GM23338 (cell line): ENCODE results near the gene FCHSD1. TPM values are rescaled to one million over a fixed set of nuclear protein-coding genes. Genes with fewer than 3 reads are reported as not detected.

Experiments used
- ATAC-seq: fragments of 200-7000 bp; cut with Tn5 transposase; 3 replicates; pipeline ENCODE4 v1.9.1; 2020
- DNase-seq: peaks from one replicate; pipeline ENCODE4 v3.0.0-alpha.2; 2015; ENCODE audit warnings: low spot score
- H2AFZ ChIP-seq: fragments of 200-600 bp; sonication (generic); 2 replicates; pipeline ENCODE4 v1.8.0; 2016; ENCODE audit warnings: antibody characterized with exemption, mild to moderate bottlenecking, moderate library complexity
- H3F3A ChIP-seq: fragments of 200-600 bp; sonication (generic); replicated peaks from 2 replicates; pipeline ENCODE4 v1.8.0; 2017; ENCODE audit warnings: antibody characterized with exemption, mixed run types, low read depth
- H3K27ac ChIP-seq: fragments of 200-600 bp; sonication (generic); 2 replicates; pipeline ENCODE4 v1.6.1; 2016; ENCODE audit warnings: low read depth
- H3K27me3 ChIP-seq: fragments of 200-600 bp; sonication (generic); 2 replicates; pipeline ENCODE4 v1.8.0; 2016; ENCODE audit warnings: mild to moderate bottlenecking, mixed run types, moderate library complexity; ENCODE audit not compliant: insufficient read depth
- H3K36me3 ChIP-seq: fragments of 200-600 bp; sonication (generic); 2 replicates; pipeline ENCODE4 v1.8.0; 2016; ENCODE audit warnings: mild to moderate bottlenecking; ENCODE audit not compliant: insufficient read depth
- H3K4me1 ChIP-seq: fragments of 200-600 bp; sonication (generic); 2 replicates; pipeline ENCODE4 v1.8.0; 2016; ENCODE audit warnings: mild to moderate bottlenecking, moderate library complexity; ENCODE audit not compliant: insufficient read depth
- H3K4me2 ChIP-seq: fragments of 200-600 bp; sonication (generic); 2 replicates; pipeline ENCODE4 v1.7.1; 2017; ENCODE audit warnings: mixed run types
- H3K4me3 ChIP-seq: fragments of 200-600 bp; sonication (generic); 2 replicates; pipeline ENCODE4 v1.6.1; 2016; ENCODE audit warnings: mixed run types
- H3K79me2 ChIP-seq: fragments of 200-600 bp; sonication (generic); replicated peaks from 2 replicates; pipeline ENCODE4 v1.8.0; 2017; ENCODE audit warnings: mild to moderate bottlenecking; ENCODE audit not compliant: insufficient read depth
- H3K9me2 ChIP-seq: fragments of 200-600 bp; sonication (generic); 2 replicates; pipeline ENCODE4 v1.8.0; 2017; ENCODE audit not compliant: insufficient read depth
- H4K20me1 ChIP-seq: fragments of 200-600 bp; sonication (generic); replicated peaks from 2 replicates; pipeline ENCODE4 v1.8.0; 2017; ENCODE audit warnings: mild to moderate bottlenecking; ENCODE audit not compliant: insufficient read depth
- H3K27ac Mint-ChIP-seq: 2 replicates; pipeline ENCODE4 v1.8.0; 2020; ENCODE audit warnings: inconsistent platforms, mild to moderate bottlenecking, moderate library complexity, mixed read lengths
- H3K27me3 Mint-ChIP-seq: 3 replicates; pipeline ENCODE4 v1.8.0; 2022; ENCODE audit warnings: low read depth, mild to moderate bottlenecking, moderate library complexity, mixed read lengths, inconsistent platforms; ENCODE audit not compliant: insufficient read depth, poor library complexity
- H3K36me3 Mint-ChIP-seq: 3 replicates; pipeline ENCODE4 v1.8.0; 2021; ENCODE audit warnings: low read depth, mild to moderate bottlenecking, inconsistent platforms, moderate library complexity, mixed read lengths
- H3K4me1 Mint-ChIP-seq: 3 replicates; pipeline ENCODE4 v1.8.0; 2020; ENCODE audit warnings: mild to moderate bottlenecking, inconsistent platforms, mixed read lengths
- H3K4me3 Mint-ChIP-seq: 3 replicates; pipeline ENCODE4 v1.8.0; 2021; ENCODE audit warnings: moderate library complexity, mild to moderate bottlenecking, inconsistent platforms, mixed read lengths
- H3K9me3 Mint-ChIP-seq: 3 replicates; pipeline ENCODE4 v1.8.0; 2020; ENCODE audit warnings: moderate library complexity, mild to moderate bottlenecking, inconsistent platforms, mixed read lengths
- EZH2 ChIP-seq: fragments of 200-600 bp; sonication (generic); IDR thresholded peaks from one replicate; pipeline ENCODE4 v1.8.0; 2017; ENCODE audit warnings: antibody characterized with exemption, mild to moderate bottlenecking, low read depth; ENCODE audit not compliant: unreplicated experiment
- EZH2phosphoT487 ChIP-seq: fragments of 200-600 bp; sonication (generic); IDR thresholded peaks from one replicate; pipeline ENCODE4 v1.8.1; 2018; ENCODE audit warnings: antibody characterized with exemption; ENCODE audit not compliant: unreplicated experiment
- JUNB ChIP-seq: IDR thresholded peaks from one replicate; pipeline ENCODE4 v1.6.1; 2016; ENCODE audit warnings: antibody characterized with exemption; ENCODE audit not compliant: unreplicated experiment
- NANOG ChIP-seq: IDR thresholded peaks from 2 replicates; pipeline ENCODE4 v1.6.1; 2016; ENCODE audit warnings: antibody characterized with exemption, borderline replicate concordance
- POLR2AphosphoS5 ChIP-seq: IDR thresholded peaks from 2 replicates; pipeline ENCODE4 v1.6.1; 2016; ENCODE audit warnings: antibody characterized with exemption, low read depth
- ZNF114 ChIP-seq: fragments of 250-450 bp; sonication (Bioruptor Pico); IDR thresholded peaks from 2 replicates; pipeline ENCODE4 v1.5.0; 2020; ENCODE audit warnings: mild to moderate bottlenecking, moderate library complexity
- ZNF331 ChIP-seq: fragments of 250-450 bp; sonication (Bioruptor Pico); IDR thresholded peaks from 2 replicates; pipeline ENCODE4 v1.5.0; 2020; ENCODE audit warnings: low read depth, mild to moderate bottlenecking, moderate library complexity
- polyA plus RNA-seq: library from polyadenylated mRNA; unstranded; fragments of >200 nt; fragmentation: Nextera tagmentation; extraction: Ambion mirVana; gene quantifications from 2 replicates; pipeline ENCODE4 v1.2.1, GENCODE V29; 2016
- total RNA-seq: library from RNA; depleted of rRNA; stranded (reverse); fragments of >200 nt; shearing (Covaris generic); gene quantifications from 2 replicates; pipeline ENCODE4 v1.2.3, GENCODE V29; 2014
- TF ChIP-seq, protein P1 (sequence below): IDR thresholded peaks from one replicate; pipeline ENCODE4 v1.6.1; 2018; ENCODE audit warnings: antibody characterized with exemption; ENCODE audit not compliant: unreplicated experiment
- TF ChIP-seq, protein P2 (sequence below): fragments of 250-450 bp; sonication (Bioruptor Pico); IDR thresholded peaks from 2 replicates; pipeline ENCODE4 v1.5.0; 2020; ENCODE audit warnings: mild to moderate bottlenecking, moderate library complexity
- TF ChIP-seq, protein P3 (sequence below): IDR thresholded peaks from 2 replicates; pipeline ENCODE4 v1.6.1; 2016; ENCODE audit warnings: antibody characterized with exemption

FCHSD1 gene
- total and polyA plus RNA-seq, 2 experiments from 2014 or later: 24.7 to 46.6 TPM

DNA sequence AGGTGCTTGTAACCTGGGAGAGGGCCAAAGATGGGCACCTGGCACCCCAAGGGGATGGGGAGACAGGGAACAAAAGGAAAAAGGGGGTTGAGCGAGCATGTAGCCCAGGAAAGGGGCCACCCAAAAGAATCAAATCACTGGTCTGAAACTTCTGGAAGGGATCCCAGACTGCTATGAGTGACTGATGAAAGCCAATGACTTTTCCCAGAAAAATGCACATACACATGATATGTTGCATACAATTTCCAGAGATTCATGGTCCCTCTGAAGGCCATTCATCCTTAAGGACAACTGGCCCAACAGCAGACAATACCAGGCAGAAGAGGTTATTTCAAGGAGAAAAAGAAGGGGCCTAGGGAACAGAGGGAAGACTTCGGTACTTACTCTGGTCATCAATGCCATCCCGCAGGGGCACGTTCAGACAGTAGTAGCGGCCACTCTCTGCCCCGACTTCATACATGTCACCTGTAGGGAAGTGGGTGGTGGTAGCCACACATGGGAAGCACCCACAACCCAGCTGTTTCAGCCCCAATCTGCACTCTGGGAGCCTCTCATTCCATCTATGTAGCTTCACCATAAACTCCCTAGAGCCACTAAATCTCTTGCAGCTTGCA lies 22.9 kb downstream of the FCHSD1 start:
- TF ChIP-seq, protein P1, sequence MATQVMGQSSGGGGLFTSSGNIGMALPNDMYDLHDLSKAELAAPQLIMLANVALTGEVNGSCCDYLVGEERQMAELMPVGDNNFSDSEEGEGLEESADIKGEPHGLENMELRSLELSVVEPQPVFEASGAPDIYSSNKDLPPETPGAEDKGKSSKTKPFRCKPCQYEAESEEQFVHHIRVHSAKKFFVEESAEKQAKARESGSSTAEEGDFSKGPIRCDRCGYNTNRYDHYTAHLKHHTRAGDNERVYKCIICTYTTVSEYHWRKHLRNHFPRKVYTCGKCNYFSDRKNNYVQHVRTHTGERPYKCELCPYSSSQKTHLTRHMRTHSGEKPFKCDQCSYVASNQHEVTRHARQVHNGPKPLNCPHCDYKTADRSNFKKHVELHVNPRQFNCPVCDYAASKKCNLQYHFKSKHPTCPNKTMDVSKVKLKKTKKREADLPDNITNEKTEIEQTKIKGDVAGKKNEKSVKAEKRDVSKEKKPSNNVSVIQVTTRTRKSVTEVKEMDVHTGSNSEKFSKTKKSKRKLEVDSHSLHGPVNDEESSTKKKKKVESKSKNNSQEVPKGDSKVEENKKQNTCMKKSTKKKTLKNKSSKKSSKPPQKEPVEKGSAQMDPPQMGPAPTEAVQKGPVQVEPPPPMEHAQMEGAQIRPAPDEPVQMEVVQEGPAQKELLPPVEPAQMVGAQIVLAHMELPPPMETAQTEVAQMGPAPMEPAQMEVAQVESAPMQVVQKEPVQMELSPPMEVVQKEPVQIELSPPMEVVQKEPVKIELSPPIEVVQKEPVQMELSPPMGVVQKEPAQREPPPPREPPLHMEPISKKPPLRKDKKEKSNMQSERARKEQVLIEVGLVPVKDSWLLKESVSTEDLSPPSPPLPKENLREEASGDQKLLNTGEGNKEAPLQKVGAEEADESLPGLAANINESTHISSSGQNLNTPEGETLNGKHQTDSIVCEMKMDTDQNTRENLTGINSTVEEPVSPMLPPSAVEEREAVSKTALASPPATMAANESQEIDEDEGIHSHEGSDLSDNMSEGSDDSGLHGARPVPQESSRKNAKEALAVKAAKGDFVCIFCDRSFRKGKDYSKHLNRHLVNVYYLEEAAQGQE: no peak
- TF ChIP-seq EZH2 (no peak), ZNF114 (CRISPR knock-in tag) (no peak), JUNB (no peak), EZH2phosphoT487 (no peak), ZNF331 (CRISPR knock-in tag) (no peak), POLR2AphosphoS5 (no peak), NANOG (no peak)
- TF ChIP-seq, protein P2, sequence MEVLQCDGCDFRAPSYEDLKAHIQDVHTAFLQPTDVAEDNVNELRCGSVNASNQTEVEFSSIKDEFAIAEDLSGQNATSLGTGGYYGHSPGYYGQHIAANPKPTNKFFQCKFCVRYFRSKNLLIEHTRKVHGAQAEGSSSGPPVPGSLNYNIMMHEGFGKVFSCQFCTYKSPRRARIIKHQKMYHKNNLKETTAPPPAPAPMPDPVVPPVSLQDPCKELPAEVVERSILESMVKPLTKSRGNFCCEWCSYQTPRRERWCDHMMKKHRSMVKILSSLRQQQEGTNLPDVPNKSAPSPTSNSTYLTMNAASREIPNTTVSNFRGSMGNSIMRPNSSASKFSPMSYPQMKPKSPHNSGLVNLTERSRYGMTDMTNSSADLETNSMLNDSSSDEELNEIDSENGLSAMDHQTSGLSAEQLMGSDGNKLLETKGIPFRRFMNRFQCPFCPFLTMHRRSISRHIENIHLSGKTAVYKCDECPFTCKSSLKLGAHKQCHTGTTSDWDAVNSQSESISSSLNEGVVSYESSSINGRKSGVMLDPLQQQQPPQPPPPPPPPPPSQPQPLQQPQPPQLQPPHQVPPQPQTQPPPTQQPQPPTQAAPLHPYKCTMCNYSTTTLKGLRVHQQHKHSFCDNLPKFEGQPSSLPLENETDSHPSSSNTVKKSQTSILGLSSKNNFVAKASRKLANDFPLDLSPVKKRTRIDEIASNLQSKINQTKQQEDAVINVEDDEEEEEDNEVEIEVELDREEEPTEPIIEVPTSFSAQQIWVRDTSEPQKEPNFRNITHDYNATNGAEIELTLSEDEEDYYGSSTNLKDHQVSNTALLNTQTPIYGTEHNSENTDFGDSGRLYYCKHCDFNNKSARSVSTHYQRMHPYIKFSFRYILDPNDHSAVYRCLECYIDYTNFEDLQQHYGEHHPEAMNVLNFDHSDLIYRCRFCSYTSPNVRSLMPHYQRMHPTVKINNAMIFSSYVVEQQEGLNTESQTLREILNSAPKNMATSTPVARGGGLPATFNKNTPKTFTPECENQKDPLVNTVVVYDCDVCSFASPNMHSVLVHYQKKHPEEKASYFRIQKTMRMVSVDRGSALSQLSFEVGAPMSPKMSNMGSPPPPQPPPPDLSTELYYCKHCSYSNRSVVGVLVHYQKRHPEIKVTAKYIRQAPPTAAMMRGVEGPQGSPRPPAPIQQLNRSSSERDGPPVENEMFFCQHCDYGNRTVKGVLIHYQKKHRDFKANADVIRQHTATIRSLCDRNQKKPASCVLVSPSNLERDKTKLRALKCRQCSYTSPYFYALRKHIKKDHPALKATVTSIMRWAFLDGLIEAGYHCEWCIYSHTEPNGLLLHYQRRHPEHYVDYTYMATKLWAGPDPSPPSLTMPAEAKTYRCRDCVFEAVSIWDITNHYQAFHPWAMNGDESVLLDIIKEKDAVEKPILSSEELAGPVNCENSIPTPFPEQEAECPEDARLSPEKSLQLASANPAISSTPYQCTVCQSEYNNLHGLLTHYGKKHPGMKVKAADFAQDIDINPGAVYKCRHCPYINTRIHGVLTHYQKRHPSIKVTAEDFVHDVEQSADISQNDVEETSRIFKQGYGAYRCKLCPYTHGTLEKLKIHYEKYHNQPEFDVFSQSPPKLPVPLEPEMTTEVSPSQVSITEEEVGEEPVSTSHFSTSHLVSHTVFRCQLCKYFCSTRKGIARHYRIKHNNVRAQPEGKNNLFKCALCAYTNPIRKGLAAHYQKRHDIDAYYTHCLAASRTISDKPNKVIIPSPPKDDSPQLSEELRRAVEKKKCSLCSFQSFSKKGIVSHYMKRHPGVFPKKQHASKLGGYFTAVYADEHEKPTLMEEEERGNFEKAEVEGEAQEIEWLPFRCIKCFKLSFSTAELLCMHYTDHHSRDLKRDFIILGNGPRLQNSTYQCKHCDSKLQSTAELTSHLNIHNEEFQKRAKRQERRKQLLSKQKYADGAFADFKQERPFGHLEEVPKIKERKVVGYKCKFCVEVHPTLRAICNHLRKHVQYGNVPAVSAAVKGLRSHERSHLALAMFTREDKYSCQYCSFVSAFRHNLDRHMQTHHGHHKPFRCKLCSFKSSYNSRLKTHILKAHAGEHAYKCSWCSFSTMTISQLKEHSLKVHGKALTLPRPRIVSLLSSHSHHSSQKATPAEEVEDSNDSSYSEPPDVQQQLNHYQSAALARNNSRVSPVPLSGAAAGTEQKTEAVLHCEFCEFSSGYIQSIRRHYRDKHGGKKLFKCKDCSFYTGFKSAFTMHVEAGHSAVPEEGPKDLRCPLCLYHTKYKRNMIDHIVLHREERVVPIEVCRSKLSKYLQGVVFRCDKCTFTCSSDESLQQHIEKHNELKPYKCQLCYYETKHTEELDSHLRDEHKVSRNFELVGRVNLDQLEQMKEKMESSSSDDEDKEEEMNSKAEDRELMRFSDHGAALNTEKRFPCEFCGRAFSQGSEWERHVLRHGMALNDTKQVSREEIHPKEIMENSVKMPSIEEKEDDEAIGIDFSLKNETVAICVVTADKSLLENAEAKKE (CRISPR knock-in tag): no peak
- TF ChIP-seq, protein P3, sequence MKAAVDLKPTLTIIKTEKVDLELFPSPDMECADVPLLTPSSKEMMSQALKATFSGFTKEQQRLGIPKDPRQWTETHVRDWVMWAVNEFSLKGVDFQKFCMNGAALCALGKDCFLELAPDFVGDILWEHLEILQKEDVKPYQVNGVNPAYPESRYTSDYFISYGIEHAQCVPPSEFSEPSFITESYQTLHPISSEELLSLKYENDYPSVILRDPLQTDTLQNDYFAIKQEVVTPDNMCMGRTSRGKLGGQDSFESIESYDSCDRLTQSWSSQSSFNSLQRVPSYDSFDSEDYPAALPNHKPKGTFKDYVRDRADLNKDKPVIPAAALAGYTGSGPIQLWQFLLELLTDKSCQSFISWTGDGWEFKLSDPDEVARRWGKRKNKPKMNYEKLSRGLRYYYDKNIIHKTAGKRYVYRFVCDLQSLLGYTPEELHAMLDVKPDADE: no peak
- Histone ChIP-seq H3K4me1 (peaks cover 8% of the 10 kb centered on the region; the same call in 1 of the 2 replicates), H3K36me3 (peaks cover 22% of the 10 kb centered on the region), H3K4me3 (no peak overlapping the region), H3K79me2 (peaks cover 24% of the 10 kb centered on the region), H2AFZ (no peak overlapping the region), H3F3A (0 out of 2 replicates have a peak, but pooled peaks cover 10% of the 10 kb centered on the region), H3K27ac (no peak overlapping the region), H3K4me2 (no peak overlapping the region), H4K20me1 (peaks cover 33% of the 10 kb centered on the region), H3K9me2 (no peaks in the 10 kb centered on the region), H3K27me3 (no peaks in the 10 kb centered on the region)
- peaks cover 56% of the 10 kb centered on the region for H3K36me3 Mint-ChIP-seq
- ATAC-seq (no peak), DNase-seq (no peak)
- no peak overlapping the region for H3K27ac Mint-ChIP-seq
- H3K9me3 Mint-ChIP-seq: no peaks in the 10 kb centered on the region
- peaks cover 8% of the 10 kb centered on the region for H3K4me1 Mint-ChIP-seq
- no peak overlapping the region for H3K4me3 Mint-ChIP-seq
- no peaks in the 10 kb centered on the region for H3K27me3 Mint-ChIP-seq
